ENCODE measurements around the gene PAWR. TPM values are rescaled to one million over a fixed set of nuclear protein-coding genes. Genes with fewer than 3 reads are reported as not detected.

The PAWR gene
- total RNA-seq, 1 donor from 2014 or later, result 103 TPM

DNA sequence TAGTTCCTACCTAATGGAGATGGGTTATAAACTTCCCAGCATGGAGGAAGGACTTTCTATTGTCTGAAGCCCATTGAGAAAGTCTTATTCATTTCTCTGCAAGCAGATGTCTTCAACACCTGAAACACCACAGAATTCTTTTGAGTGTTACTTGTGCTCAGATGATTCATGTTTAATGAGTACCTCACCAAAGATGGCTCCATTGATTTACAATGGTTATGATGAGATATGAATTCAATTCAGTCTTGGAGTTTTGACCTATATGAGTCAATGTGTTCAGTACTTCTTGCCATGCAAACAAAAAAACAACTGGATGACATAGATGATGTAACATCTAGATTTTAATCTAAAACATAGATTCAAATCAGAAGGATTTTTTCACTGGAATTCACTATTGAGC lies 15.4 kb upstream of the PAWR start:
- Histone ChIP-seq H3K4me2 (no peak overlapping the region), H3K4me3 (no peak overlapping the region), H3K9ac (no peak overlapping the region), H3F3A (ENCODE audit: low read depth) (no peaks in the 10 kb centered on the region), H3K9me3 (ENCODE audit: low read depth) (no peaks in the 10 kb centered on the region), H3K36me3 (no peaks in the 10 kb centered on the region), H3K79me2 (ENCODE audit: low read depth) (no peaks in the 10 kb centered on the region), H2AFZ (replicated peaks) (no peak overlapping the region), H3K4me1 (no peaks in the 10 kb centered on the region), H3K27ac (no peak overlapping the region), H3K27me3 (no peaks in the 10 kb centered on the region), H4K20me1 (ENCODE audit: low read depth) (no peaks in the 10 kb centered on the region)
- TF ChIP-seq EZH2phosphoT487 (IDR thresholded peaks at IDR 0.05) (no peak), EZH2 (IDR thresholded peaks at IDR 0.05) (no peak)
- TF ChIP-seq, protein P1, sequence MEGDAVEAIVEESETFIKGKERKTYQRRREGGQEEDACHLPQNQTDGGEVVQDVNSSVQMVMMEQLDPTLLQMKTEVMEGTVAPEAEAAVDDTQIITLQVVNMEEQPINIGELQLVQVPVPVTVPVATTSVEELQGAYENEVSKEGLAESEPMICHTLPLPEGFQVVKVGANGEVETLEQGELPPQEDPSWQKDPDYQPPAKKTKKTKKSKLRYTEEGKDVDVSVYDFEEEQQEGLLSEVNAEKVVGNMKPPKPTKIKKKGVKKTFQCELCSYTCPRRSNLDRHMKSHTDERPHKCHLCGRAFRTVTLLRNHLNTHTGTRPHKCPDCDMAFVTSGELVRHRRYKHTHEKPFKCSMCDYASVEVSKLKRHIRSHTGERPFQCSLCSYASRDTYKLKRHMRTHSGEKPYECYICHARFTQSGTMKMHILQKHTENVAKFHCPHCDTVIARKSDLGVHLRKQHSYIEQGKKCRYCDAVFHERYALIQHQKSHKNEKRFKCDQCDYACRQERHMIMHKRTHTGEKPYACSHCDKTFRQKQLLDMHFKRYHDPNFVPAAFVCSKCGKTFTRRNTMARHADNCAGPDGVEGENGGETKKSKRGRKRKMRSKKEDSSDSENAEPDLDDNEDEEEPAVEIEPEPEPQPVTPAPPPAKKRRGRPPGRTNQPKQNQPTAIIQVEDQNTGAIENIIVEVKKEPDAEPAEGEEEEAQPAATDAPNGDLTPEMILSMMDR (IDR thresholded peaks at IDR 0.05), result no peak
- Mint-ChIP-seq H3K36me3 (no peaks in the 10 kb centered on the region), H3K27me3 (ENCODE audit: insufficient read depth, low read depth) (peaks cover 2% of the 10 kb centered on the region), H3K4me1 (no peaks in the 10 kb centered on the region), H3K9me3 (peaks cover 3% of the 10 kb centered on the region), H3K27ac (no peak overlapping the region), H3K4me3 (no peak overlapping the region)
- DNase-seq (ENCODE audit: low spot score), result no peak

- Histone ChIP-seq H3K9ac (no peak overlapping the region), H2AFZ (replicated peaks) (no peak overlapping the region), H3K4me1 (peaks cover 10% of the 10 kb centered on the region), H3K4me2 (no peak overlapping the region), H3K9me3 (ENCODE audit: low read depth) (no peaks in the 10 kb centered on the region), H3K27me3 (no peaks in the 10 kb centered on the region), H3K27ac (no peak overlapping the region), H3F3A (ENCODE audit: low read depth) (peaks cover 7% of the 10 kb centered on the region), H3K79me2 (ENCODE audit: low read depth) (no peaks in the 10 kb centered on the region), H3K4me3 (no peak overlapping the region), H3K36me3 (no peaks in the 10 kb centered on the region), H4K20me1 (ENCODE audit: low read depth) (no peaks in the 10 kb centered on the region)
- no peaks in the 10 kb centered on the region for H3K27me3 Mint-ChIP-seq (ENCODE audit: insufficient read depth, low read depth)
- no peak overlapping the region for H3K27ac Mint-ChIP-seq
- H3K36me3 Mint-ChIP-seq, result no peaks in the 10 kb centered on the region
- TF ChIP-seq EZH2 (IDR thresholded peaks at IDR 0.05) (no peak), EZH2phosphoT487 (IDR thresholded peaks at IDR 0.05) (no peak)
- TF ChIP-seq, protein P1 (IDR thresholded peaks at IDR 0.05), result no peak
- no peak overlapping the region for H3K4me3 Mint-ChIP-seq
- DNase-seq (ENCODE audit: low spot score), result no peak
- H3K4me1 Mint-ChIP-seq, result no peaks in the 10 kb centered on the region
- peaks cover 2% of the 10 kb centered on the region for H3K9me3 Mint-ChIP-seq
Measured at GRCh38 chr12:79698966-79699365, 8.2 kb upstream of the PAWR start.

- peaks cover 6% of the 10 kb centered on the region for H3K4me1 Mint-ChIP-seq
- Histone ChIP-seq H3K9me3 (ENCODE audit: low read depth) (no peaks in the 10 kb centered on the region), H3K9ac (no peak overlapping the region), H3K4me3 (no peak overlapping the region), H4K20me1 (ENCODE audit: low read depth) (no peaks in the 10 kb centered on the region), H3K79me2 (ENCODE audit: low read depth) (no peaks in the 10 kb centered on the region), H3K36me3 (no peaks in the 10 kb centered on the region), H3K4me1 (peaks cover 20% of the 10 kb centered on the region), H3K27me3 (no peaks in the 10 kb centered on the region), H3K27ac (peak overlapping the region; percentile 21), H3K4me2 (no peak overlapping the region), H3F3A (ENCODE audit: low read depth) (peaks cover 15% of the 10 kb centered on the region), H2AFZ (replicated peaks) (peak overlapping the region; percentile 69)
- no peak overlapping the region for H3K27ac Mint-ChIP-seq
- TF ChIP-seq EZH2phosphoT487 (IDR thresholded peaks at IDR 0.05) (no peak), EZH2 (IDR thresholded peaks at IDR 0.05) (no peak)
- TF ChIP-seq, protein P1 (IDR thresholded peaks at IDR 0.05), result no peak
- H3K27me3 Mint-ChIP-seq (ENCODE audit: insufficient read depth, low read depth), result peaks cover 2% of the 10 kb centered on the region
- no peaks in the 10 kb centered on the region for H3K36me3 Mint-ChIP-seq
- no peak for DNase-seq (ENCODE audit: low spot score)
- H3K4me3 Mint-ChIP-seq, result no peak overlapping the region
- peaks cover 2% of the 10 kb centered on the region for H3K9me3 Mint-ChIP-seq
Measured at GRCh38 chr12:79696416-79696815, 5.7 kb upstream of the PAWR start.

All from neural progenitor cell (in vitro differentiated cells).